Panc1 (cell line): ENCODE measurements around the gene ACAD9. TPM values are rescaled to one million over a fixed set of nuclear protein-coding genes. Genes with fewer than 3 reads are reported as not detected.

Experiments used
- ATAC-seq: fragments of 200-7000 bp; cut with Tn5 transposase; 2 replicates; pipeline ENCODE4 v1.9.1; 2020; ENCODE audit warnings: mild to moderate bottlenecking, moderate library complexity
- BruUV-seq: library from RNA; stranded (reverse); fragments of 400-500 nt; replicated peaks from 2 replicates; lab custom pipeline; 2021; lab: Mats Ljungman, UMichigan
- CTCF ChIA-PET: fragments of 300-600 bp; sonication (Branson Sonifier 250); formaldehyde crosslinking; loops from one replicate; lab custom pipeline; 2022; ENCODE audit warnings: antibody characterized with exemption; lab: Charles Lee
- POLR2A ChIA-PET: fragments of 300-600 bp; sonication (Branson Sonifier 250); formaldehyde crosslinking; loops from one replicate; lab custom pipeline; 2022; ENCODE audit warnings: antibody characterized with exemption; lab: Charles Lee
- DNase-seq: peaks from one replicate; pipeline ENCODE4 v3.0.0-alpha.2; 2010; ENCODE audit warnings: low read depth, low spot score
- H3K27ac ChIP-seq: 2 replicates; pipeline ENCODE4 v1.5.1; 2011; ENCODE audit warnings: mild to moderate bottlenecking, low read length, inconsistent platforms
- H3K27me3 ChIP-seq: fragments of 200-500 bp; sonication (Bioruptor generic); 2 replicates; pipeline ENCODE4 v1.6.0; 2014; ENCODE audit warnings: low read length, inconsistent platforms; ENCODE audit not compliant: control insufficient read depth, insufficient read depth
- H3K36me3 ChIP-seq: fragments of 200-500 bp; sonication (Bioruptor generic); 2 replicates; pipeline ENCODE4 v1.5.1; 2014; ENCODE audit warnings: inconsistent platforms, mild to moderate bottlenecking, low read length, moderate library complexity; ENCODE audit not compliant: control insufficient read depth, insufficient read depth
- H3K4me1 ChIP-seq: 2 replicates; pipeline ENCODE4 v1.5.1; 2011; ENCODE audit warnings: inconsistent platforms, mild to moderate bottlenecking, low read length, moderate library complexity; ENCODE audit not compliant: control insufficient read depth, insufficient read depth
- H3K4me3 ChIP-seq, 2 experiments: 2 replicates each; pipeline ENCODE4 v1.5.1; 2011 to 2012; ENCODE audit warnings: low read depth in 2 of 2, low read length in 2 of 2, mild to moderate bottlenecking in 2 of 2, inconsistent platforms in 1 of 2, moderate library complexity in 1 of 2
- H3K9me3 ChIP-seq: fragments of 200-500 bp; sonication (Bioruptor generic); 2 replicates; pipeline ENCODE4 v1.5.1; 2014; ENCODE audit warnings: low read depth, mild to moderate bottlenecking, inconsistent platforms, low read length, moderate library complexity; ENCODE audit not compliant: control insufficient read depth, insufficient read depth
- POLR2AphosphoS5 ChIP-seq: IDR thresholded peaks from 2 replicates; pipeline ENCODE4 v1.6.1; 2012; ENCODE audit warnings: mild to moderate bottlenecking, low read depth, low read length, moderate library complexity
- REST ChIP-seq, 2 experiments: IDR thresholded peaks; 2 replicates each; pipeline ENCODE4 v1.6.1; 2011 to 2012; ENCODE audit warnings: low read depth in 2 of 2, control low read depth in 1 of 2, low read length in 1 of 2, mild to moderate bottlenecking in 1 of 2, moderate library complexity in 1 of 2; ENCODE audit not compliant: insufficient read depth in 1 of 2
- SIN3A ChIP-seq: IDR thresholded peaks from 2 replicates; pipeline ENCODE4 v1.6.1; 2012; ENCODE audit warnings: low read depth, mild to moderate bottlenecking, low read length, moderate library complexity, borderline replicate concordance; ENCODE audit not compliant: insufficient read depth
- TCF7L2 ChIP-seq: IDR thresholded peaks from 2 replicates; pipeline ENCODE4 v1.6.1; 2011; ENCODE audit warnings: mild to moderate bottlenecking, low read depth, low read length, inconsistent platforms
- in situ Hi-C: cut with HindIII; loops from 2 replicates; pipeline ENCODE4 v1.10.0; 2016; ENCODE audit warnings: low sequenced_read_pairs, low pct_unique_long_range_greater_than_20kb
- intact Hi-C: fragments of 100-400 bp; cut with micrococcal nuclease; formaldehyde crosslinking; loops from one replicate; pipeline ENCODE4 v1.10.0; 2022; ENCODE audit not compliant: unreplicated experiment
- total RNA-seq: library from RNA; stranded (reverse); gene quantifications from one replicate; pipeline ENCODE4 v1.2.1, GENCODE V29; 2021; ENCODE audit not compliant: unreplicated experiment
- TF ChIP-seq, protein P1 (sequence below): fragments of 450-650 bp; IDR thresholded peaks from 2 replicates; pipeline ENCODE4 v1.5.1; 2017; ENCODE audit warnings: mild to moderate bottlenecking

Gene ACAD9
- total RNA-seq, 1 experiment from 2014 or later, result 70.9 TPM

- no peak for DNase-seq
- CTCF ChIA-PET, result no interaction called here
- intact Hi-C loops, result no loop called here
- H3K4me3 ChIP-seq, result no peak overlapping the region
- no peaks in the 10 kb centered on the region for H3K4me1 ChIP-seq
- POLR2A ChIA-PET, result no interaction called here
- TF ChIP-seq TCF7L2 (no peak), SIN3A (no peak), POLR2AphosphoS5 (no peak), REST (IDR thresholded peaks at IDR 0.05; ENCODE audit: insufficient read depth in 1 of 2, low read depth in 2 of 2, low read length in 1 of 2) (no peak)
- TF ChIP-seq, protein P1, sequence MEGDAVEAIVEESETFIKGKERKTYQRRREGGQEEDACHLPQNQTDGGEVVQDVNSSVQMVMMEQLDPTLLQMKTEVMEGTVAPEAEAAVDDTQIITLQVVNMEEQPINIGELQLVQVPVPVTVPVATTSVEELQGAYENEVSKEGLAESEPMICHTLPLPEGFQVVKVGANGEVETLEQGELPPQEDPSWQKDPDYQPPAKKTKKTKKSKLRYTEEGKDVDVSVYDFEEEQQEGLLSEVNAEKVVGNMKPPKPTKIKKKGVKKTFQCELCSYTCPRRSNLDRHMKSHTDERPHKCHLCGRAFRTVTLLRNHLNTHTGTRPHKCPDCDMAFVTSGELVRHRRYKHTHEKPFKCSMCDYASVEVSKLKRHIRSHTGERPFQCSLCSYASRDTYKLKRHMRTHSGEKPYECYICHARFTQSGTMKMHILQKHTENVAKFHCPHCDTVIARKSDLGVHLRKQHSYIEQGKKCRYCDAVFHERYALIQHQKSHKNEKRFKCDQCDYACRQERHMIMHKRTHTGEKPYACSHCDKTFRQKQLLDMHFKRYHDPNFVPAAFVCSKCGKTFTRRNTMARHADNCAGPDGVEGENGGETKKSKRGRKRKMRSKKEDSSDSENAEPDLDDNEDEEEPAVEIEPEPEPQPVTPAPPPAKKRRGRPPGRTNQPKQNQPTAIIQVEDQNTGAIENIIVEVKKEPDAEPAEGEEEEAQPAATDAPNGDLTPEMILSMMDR, result no peak
- no peak for ATAC-seq
- no peaks in the 10 kb centered on the region for H3K9me3 ChIP-seq
- H3K36me3 ChIP-seq, result no peaks in the 10 kb centered on the region
- in situ Hi-C loops, result no loop called here
- H3K27ac ChIP-seq, result no peak overlapping the region
- BruUV-seq, result no TSS peak
- H3K27me3 ChIP-seq, result no peaks in the 10 kb centered on the region
Observed at GRCh38 chr3:128835096-128835495, 44.3 kb upstream of the ACAD9 start.

GRCh38 chr3:128841926-128842920 is 37.2 kb upstream of the ACAD9 start:
- BruUV-seq, result no TSS peak
- no peaks in the 10 kb centered on the region for H3K27me3 ChIP-seq

More at GRCh38 chr3:128841926-128842920, 37.2 kb upstream of the ACAD9 start:
- CTCF ChIA-PET, result no interaction called here
- Histone ChIP-seq H3K4me3 (no peak overlapping the region), H3K9me3 (no peaks in the 10 kb centered on the region), H3K4me1 (peaks cover 13% of the 10 kb centered on the region; the same call in 1 of the 2 replicates), H3K27ac (no peak overlapping the region), H3K36me3 (no peaks in the 10 kb centered on the region)
- ATAC-seq, result no peak
- in situ Hi-C loops (no loop called here), intact Hi-C loops (no loop called here)
- no peak for DNase-seq
- POLR2A ChIA-PET, result no interaction called here
- TF ChIP-seq POLR2AphosphoS5 (no peak), SIN3A (no peak), TCF7L2 (no peak), REST (IDR thresholded peaks at IDR 0.05; ENCODE audit: insufficient read depth in 1 of 2, low read depth in 2 of 2, low read length in 1 of 2) (no peak)
- TF ChIP-seq, protein P1, result no peak
